GM21619 (cell line): ENCODE results near the gene TRIM24.
"Not testable (repeated sequence)": the region's sequence is repeated elsewhere in the genome, so short reads cannot be mapped to it uniquely, and the experiment has no call there.

Experiments used
- ATAC-seq: cut with Tn5 transposase; IDR thresholded peaks from one replicate; pipeline ENCODE4 v1.9.1; 2021; ENCODE audit not compliant: unreplicated experiment

The TRIM24 gene

DNA sequence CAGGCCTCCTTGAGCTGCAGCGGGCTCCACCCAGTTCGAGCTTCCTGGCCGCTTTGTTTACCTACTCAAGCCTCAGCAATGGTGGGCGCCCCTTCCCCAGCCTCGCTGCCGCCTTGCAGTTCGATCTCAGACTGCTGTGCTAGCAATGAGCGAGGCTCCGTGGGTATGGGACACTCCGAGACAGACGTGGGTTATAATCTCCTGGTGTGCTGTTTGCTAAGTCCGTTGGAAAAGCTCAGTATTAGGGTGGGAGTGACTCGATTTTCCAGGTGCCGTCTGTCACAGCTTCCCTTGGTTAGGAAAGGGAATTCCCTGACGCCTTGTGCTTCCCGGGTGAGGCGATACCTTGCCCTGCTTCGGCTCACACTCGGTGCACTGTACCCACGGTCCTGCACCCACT is 76.8 kb downstream of the TRIM24 start:
- not testable (repeated sequence) for ATAC-seq

DNA sequence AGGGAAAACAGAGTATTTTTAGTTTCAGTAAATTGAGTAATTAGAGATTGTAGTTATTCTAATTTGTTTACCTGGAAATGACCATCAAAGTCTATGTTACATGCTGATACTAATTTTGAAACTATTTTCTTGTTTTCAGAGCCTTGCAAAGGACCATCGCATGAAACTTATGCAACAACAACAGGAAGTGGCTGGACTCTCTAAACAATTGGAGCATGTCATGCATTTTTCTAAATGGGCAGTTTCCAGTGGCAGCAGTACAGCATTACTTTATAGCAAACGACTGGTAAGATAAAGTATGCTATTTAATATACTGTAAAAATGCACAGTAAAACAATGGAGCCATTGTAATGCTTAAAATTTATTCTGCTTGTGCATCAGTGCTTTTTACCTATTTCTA is 78.5 kb downstream of the TRIM24 start:
- ATAC-seq = no peak

DNA sequence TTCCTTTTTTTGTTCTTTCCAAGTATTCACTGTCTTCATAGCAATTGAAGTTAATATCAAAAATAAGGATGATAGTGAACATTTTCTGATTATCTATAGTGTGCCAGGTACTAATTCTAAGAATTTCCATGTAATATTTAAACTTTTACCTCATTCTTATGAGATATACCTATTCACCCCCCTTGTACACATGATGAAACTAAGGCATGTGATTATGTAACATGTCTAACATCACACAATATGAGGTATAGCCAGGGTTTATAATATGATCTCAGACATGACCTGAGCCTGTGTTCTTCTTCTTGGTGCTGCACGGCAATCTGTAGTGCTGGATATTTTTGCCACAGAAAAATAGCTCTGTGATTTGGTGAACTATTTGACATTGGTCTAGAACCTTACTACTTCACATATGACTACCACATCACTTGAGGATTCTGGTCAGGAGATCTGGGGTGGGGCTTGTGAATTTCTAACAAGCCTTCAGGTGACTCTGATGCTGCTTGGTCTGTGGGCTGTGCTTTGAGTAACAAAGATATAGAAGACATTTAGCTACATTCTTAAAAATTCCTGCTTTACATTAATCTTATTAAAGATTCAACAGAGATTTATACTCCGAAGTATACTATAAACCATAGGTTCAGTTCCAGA is 79.1 kb downstream of the TRIM24 start:
- ATAC-seq = no peak

DNA sequence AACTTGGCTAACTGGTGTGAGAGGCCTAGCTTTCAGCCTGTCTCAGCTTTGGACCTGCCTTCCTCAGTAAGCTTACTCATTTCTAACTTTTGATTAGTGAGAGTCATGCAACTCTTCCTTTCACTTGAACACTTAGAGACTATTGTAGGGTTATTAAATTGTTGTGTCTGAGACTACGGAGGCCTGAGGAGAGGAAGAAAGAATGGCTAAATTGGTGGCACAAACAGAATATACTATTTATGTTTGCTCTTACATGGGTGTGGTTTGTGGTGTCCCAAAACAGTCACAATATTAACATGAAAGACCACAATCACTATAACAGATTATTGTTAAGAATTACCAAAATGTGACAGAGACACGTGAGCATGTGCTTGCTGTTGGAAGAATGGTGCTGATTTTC is 82.1 kb downstream of the TRIM24 start:
- ATAC-seq = peak; percentile 92

DNA sequence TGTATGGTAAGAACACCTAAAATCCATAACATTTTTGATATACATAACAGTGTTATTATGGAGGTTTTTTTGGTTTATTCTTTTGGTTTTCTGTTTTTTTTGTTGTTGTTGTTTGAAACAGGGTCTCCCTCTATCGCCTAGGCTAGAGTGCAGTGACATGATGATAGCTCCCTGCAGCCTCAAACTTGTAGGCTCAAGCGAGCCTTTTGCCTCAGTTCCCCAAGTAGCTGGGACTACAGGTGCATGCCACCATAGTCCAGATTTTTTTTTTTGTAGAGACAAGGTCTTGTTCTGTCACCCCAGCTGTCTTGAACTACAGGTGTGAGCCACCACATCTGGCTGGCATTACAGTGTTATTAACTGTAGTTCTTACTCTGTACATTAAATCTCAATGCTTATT is 83.7 kb downstream of the TRIM24 start:
- ATAC-seq = no peak

DNA sequence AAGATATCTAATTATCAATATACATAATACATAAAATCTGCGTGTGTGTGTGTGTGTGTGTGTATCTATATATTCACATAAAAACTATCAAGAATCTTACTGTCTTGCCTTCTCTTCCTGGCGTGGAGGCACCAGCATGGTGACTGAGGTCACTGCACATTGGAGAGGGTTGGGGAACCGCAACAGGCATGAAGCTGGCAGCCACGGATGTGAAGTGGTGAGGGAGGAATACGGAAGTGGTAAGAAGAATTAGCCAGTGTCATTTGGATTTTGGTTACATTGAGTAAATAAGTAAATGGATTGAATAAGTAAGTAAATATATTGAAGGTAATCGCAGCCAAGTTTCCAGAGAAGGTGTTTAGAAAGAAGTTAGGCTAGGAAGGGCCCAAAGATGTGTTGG is 85.1 kb downstream of the TRIM24 start:
- no peak for ATAC-seq

DNA sequence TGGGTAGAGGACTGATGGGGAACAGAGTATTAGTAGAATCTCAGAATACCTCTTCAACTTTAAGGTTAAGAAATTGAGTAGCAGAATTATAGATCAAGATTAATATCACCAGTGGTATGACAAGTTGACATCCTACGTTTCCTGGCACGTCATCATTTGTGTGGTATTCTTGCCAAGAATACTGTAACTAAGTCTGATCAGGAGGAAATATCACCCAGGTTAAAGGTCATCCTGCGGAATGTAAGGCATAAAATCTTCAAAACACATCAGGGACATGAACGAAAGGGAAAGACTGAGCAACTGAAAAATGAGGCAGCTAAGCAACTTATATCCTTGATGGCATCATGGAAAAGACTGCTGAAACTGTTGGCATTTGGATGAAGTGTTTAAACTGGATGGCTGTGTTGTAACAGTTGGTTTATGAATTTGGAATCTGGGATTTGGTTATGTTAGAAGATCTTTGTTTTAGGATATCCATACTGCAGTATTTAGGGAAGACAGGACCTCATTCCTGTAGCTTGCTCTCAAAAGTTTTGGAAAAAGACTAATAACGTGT is 86.1 kb downstream of the TRIM24 start:
- no peak for ATAC-seq

DNA sequence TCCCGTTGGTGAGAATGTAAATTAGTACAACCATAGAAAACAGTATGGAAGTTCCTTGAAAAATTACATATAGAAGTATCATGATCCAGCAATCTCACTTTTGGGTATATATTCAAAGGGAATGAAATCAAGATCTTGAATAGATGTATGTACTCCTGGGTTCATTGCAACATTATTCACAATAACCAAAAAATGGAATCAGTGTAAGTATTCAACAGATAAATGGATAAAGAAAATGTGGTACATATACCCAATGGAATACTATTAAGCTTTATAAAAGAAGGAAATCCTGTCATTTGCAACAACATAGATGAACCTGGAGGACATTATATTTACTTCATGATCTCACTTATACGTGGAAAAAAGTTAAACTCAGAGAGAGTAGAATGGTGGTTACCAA is 86.8 kb downstream of the TRIM24 start:
- ATAC-seq = no peak

DNA sequence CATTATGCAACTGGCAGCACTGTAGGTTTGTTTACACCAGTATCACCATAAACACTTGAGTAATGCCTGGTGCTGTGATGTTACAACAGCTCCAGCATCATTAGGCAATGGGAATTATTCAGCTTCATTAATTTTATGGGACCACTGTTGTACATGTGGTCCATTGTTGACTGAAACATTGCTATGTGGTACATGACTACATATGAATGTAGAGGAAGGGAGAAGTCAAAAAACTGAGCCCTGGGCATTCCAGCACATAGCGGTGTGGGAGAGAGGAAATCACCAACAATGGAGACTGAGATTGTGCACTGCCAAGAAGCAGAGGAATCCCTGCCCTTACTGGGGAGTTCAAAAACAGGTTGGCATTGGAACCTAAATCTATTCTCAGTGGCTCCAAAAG is 89.0 kb downstream of the TRIM24 start:
- ATAC-seq = no peak

DNA sequence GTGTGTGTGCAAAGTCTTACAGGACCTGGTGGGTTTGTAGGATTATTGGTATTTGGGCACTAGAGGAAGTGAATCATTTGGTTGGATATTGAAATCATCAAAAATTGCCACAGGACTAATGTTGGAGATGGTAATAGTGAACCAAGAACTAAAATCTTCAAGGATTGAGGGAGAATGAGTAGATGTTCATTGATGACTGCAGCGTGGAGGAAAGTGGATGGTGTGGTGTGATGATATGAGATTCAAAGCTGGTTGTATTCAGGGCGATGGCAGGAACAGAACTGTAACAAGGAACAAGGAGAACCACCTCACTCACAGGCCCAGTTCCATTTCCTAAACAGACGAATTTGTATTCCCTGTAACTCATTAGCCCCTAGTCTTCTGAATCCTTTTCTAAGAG is 90.3 kb downstream of the TRIM24 start:
- ATAC-seq = no peak

DNA sequence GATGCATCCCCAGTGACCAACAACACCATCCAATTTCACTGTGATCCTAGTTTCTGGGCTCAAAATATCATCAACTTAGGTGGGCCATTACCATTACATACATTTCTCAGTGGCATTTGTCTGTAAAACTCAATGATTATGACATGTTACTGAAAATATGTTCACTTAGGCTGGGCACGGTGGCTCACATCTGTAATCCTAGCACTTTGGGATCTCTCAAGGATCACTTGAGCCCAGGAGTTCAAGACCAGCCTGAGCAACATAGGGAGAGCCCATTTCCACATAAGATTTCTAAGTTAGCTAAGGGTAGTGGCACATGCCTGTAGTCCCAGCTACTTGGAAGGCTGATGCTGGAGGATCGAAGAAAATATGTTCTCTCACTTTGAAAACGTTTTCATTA is 91.0 kb downstream of the TRIM24 start:
- no peak for ATAC-seq

DNA sequence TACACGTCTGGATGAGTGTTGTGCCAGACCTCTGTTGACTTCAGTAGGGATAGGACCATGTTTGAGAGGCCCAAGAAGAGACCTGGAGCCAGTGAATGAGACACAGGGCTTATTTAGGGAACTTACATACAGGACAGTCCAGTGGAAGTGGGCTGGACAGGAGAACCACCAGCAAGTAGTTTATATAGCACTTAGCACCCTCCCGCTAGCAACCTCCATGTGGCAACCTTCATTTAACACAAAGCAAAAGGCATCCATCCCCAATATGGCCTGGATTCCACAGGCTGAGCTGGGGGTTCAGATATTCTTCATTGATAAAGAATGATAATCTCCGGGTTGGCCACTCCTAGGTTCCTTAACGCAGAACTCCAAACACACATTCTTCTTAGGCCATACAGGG is 93.7 kb downstream of the TRIM24 start:
- ATAC-seq = no peak

DNA sequence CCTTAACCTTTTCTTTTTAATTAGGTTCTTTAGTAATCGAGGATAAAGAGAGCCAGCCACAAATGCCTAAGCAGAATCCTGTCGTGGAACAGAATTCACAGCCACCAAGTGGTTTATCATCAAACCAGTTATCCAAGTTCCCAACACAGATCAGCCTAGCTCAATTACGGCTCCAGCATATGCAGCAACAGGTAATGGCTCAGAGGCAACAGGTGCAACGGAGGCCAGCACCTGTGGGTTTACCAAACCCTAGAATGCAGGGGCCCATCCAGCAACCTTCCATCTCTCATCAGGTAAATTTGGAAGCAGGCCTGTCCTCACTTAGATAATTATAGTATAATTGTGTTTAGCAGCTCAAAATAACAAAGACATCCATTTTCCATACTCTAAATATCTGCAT is 94.6 kb downstream of the TRIM24 start:
- ATAC-seq = no peak

DNA sequence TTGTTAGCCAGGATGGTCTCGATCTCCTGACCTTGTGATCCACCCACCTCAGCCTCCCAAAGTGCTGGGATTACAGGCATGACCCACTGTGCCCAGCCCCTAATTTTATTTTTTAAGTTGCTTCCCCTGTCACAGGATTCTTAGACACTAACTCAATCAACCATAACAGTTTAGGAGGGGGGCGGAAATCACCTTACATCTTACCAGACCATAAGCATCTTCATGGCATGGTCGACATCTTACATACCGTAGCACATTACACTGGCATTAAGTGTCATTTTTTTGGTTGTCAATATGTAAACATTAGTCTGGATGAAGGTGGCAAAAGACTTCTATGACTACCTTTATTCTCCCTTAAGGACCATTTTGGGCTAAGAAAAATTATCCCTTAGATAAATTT is 95.6 kb downstream of the TRIM24 start:
- no peak for ATAC-seq

DNA sequence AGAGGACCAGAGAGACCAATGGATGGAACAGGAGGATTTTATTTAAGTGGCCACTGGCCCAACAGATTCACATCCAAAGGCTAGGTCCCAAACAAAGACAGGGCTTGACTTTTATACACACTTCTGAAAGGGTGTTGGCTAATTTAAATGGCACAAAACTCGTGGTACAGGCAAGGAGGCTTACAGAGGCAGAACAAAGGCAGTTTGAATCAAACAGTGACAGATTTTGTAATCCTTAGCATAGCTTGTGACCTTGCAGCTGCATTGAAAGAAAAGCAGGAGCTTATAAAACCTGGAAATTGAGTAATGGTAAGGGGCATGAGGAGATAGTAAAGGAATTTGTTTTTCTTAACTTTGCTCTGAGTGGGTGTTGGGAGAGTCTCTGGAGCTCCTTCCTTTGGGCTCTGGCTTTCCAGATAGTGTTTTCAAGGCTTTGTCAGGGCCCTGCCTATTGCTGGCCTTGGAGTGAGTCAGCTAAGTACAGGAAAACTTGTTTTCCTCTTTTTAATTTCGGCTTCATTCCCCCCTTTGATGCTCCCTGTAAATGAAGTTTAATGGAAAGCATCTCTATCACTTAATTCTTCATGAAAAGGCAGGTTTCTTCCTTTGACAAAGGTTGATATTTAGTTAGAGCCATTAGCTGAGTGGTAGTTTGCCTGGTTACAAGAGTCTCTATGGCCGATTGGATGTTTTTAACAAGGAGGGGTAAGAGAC is 96.9 kb downstream of the TRIM24 start:
- no peak for ATAC-seq

DNA sequence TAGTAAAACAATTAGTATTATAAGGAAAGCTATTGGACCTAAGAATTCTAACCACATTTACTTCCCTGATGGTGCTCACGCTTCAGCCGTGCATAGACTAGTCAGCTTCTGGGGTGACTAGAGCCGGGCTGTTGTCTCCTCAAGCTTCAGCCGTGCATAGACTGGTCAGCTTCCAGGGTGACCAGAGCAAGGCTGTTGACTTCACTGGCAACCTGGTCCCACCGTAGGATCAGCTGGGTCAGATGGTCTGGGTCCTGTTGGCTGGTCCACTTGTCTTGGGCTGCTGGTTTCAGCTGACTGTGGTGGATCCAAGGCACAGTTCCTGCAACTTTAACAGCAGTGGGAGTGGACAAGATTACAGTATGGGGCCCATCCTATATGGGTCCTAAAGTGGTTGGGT is 99.4 kb downstream of the TRIM24 start:
- ATAC-seq = no peak

DNA sequence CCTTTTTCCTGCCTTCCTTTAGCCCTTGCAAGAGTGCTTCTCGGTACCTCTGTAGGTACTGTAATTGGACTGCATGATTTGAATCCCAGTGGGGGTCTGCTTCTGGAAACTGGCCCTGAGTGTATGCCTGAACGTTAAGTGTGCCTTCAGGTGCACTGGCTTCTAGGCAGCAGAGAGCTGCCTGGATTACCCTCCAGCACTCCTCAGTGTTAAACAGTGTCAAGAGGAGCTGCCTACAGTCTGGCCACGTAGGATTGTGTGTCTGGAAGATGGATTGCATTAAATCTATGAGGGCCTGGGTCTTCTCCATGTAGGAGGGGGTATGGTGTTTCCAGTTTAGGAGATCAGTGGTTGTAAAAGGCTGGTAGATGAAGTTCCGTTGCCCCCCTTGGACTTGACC is 103.7 kb downstream of the TRIM24 start:
- no peak for ATAC-seq

DNA sequence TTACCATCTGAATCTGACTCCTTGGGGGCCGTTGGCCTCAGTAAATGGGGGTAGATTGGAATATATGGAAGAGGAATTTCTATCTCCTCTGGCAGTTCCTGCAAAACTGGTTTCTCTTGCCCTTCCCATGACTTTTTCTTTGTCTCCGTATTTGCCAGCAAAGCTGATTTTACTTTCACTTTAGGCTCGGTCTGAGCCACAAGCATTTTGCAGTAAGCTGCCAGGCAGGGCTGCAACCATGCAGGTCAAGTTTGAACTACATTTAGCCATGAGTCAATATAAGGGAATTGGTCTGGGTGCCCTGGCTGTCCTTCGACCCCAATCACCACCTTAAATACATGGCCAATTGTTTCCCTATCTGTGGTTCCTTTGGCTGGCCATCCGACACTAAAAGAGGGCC is 104.3 kb downstream of the TRIM24 start:
- no peak for ATAC-seq

DNA sequence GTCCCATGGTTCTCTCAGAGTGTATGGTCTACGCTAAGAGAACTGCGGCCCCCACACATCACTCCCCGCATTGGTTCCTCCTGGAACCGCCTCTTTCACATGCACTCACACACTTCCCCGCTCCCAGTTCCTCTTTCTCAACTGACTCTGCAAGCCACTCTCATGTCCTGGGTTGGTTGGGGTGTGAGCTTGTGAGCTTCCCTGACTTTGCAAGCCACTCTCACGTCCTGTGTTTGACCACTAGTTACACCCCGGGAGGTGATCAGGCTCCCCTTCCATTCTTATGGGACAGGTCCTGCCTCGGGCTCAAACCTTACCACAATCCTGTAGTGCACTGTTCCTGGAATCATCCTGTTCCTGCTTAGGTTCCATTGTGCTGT is 105.0 kb downstream of the TRIM24 start:
- ATAC-seq = no peak

DNA sequence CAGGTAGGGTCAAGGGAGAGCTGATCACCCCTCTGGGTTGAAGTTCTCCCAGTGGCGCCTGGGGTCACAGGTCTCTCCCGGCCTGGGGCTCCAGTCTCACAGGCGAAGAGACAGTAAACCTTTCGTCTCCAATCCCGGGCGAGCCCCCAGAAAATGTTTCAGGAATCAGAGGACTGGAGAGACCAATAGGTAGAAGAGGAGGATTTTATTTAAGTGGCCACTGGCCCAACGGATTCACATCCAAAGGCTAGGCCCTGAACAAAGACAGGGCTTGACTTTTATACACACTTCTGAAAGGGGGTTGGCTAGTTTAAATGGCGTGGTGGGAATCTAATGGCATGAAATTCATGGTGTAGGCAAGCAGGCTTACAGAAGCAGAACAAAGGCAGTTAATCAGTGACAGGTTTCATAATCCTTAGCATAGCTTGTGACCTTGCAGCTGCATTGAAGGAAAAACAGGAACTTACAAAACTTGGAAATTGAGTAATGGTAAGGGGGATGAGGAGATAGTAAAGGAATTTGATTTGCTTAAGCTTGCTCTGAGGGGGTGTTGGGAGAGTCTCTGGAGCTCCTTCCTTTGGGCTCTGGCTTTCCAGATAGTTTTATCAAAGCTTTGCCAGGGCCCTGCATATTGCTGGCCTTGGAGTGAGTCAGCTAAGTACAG is 105.5 kb downstream of the TRIM24 start:
- ATAC-seq = no peak

DNA sequence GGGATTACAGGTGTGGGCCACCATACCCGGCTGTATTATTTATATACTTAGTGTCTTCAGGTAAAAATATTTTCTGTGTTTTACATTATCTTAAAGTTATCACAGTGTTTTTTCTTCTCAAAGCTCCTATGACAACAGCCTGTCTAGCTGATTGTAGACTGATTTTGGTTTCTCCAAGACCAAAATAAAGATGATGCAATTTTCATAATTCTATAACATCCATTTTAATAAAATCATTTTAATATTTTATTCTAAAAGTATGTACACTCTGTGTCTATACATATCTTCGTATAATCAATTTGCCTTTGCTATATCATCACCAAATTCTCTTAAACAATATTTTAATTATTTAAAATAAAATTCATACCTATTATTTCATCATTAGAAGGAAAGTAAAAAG is 108.6 kb downstream of the TRIM24 start:
- no peak for ATAC-seq

DNA sequence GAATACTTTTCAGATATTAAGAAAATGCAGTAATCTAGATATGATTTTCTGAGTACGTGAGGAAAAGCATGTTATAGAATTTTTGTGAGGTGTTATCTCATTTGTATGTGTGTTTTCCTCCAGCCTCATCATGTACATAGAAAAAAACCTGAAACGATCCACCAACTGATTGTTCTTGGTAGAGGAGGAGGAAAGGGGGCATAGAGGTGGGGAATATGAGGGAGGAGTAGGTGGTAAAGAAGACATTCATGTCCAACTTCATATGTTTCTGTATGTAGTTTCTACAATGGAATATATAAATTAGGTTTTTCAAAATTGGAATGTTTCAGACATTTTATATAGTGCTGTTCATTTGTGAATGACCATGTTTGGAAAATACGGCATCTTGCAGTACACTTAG is 109.4 kb downstream of the TRIM24 start:
- ATAC-seq = no peak
